Hindlimb muscle (tissue), 1 donor: ENCODE data around the gene GJD3. TPM values are rescaled to one million over a fixed set of nuclear protein-coding genes. Genes with fewer than 3 reads are reported as not detected.
"Not testable (repeated sequence)": the region's sequence is repeated elsewhere in the genome, so short reads cannot be mapped to it uniquely, and the experiment has no call there.

ENCODE experiments used
- DNase-seq: peaks from one replicate; pipeline ENCODE4 v3.0.0-alpha.2; 2013
- polyA plus RNA-seq: library from polyadenylated mRNA; unstranded; fragments of 120-200 nt; gene quantifications from one replicate; pipeline ENCODE4 v1.2.1, GENCODE V29; 2013; ENCODE audit not compliant: insufficient read length

GJD3 gene
- 0.43 TPM for polyA plus RNA-seq

GRCh38 chr17:40364121-40364861 is at the start of gene GJD3:
GJD3 (minus strand) TSS chr17:40364737; CDS start chr17:40363815, 922 bp downstream.
- DNase-seq = no peak

- not testable (repeated sequence) for DNase-seq
These were observed 49.8 kb upstream of the GJD3 start for GRCh38 chr17:40414312-40414711.

GRCh38 chr17:40412880-40413279 is 48.3 kb upstream of the GJD3 start:
- no peak for DNase-seq

- DNase-seq = no peak
These were observed 47.3 kb upstream of the GJD3 start for GRCh38 chr17:40411821-40412220.

GRCh38 chr17:40410082-40410481 is 45.5 kb upstream of the GJD3 start:
- no peak for DNase-seq

- DNase-seq = not testable (repeated sequence)
These were observed 45.0 kb upstream of the GJD3 start for GRCh38 chr17:40409540-40409939.

- DNase-seq = no peak
These were observed 42.9 kb upstream of the GJD3 start for GRCh38 chr17:40407460-40407859.

- DNase-seq = no peak
These were observed 39.5 kb upstream of the GJD3 start for GRCh38 chr17:40404003-40404402.

GRCh38 chr17:40402668-40403067 is 38.1 kb upstream of the GJD3 start:
- no peak for DNase-seq

GRCh38 chr17:40399185-40399584 is 34.6 kb upstream of the GJD3 start:
- DNase-seq = peak; percentile 44

- DNase-seq = not testable (repeated sequence)
These were observed 22.0 kb upstream of the GJD3 start for GRCh38 chr17:40386555-40386954.

GRCh38 chr17:40382251-40382650 is 17.7 kb upstream of the GJD3 start:
- no peak for DNase-seq

GRCh38 chr17:40378966-40379365 is 14.4 kb upstream of the GJD3 start:
- no peak for DNase-seq

- DNase-seq = no peak
These were observed 13.3 kb upstream of the GJD3 start for GRCh38 chr17:40377832-40378231.

- not testable (repeated sequence) for DNase-seq
These were observed 12.0 kb upstream of the GJD3 start for GRCh38 chr17:40376541-40376940.

GRCh38 chr17:40375786-40376185 is 11.2 kb upstream of the GJD3 start:
- DNase-seq = not testable (repeated sequence)

- DNase-seq = no peak
These were observed 10.4 kb upstream of the GJD3 start for GRCh38 chr17:40374821-40375498.

- DNase-seq = no peak
These were observed 9.5 kb upstream of the GJD3 start for GRCh38 chr17:40373999-40374398.

- no peak for DNase-seq
These were observed 8.8 kb upstream of the GJD3 start for GRCh38 chr17:40373324-40373723.

- DNase-seq = not testable (repeated sequence)
These were observed 8.1 kb upstream of the GJD3 start for GRCh38 chr17:40372644-40373043.

GRCh38 chr17:40372031-40372430 is 7.5 kb upstream of the GJD3 start:
- no peak for DNase-seq

- DNase-seq = no peak
These were observed 6.9 kb upstream of the GJD3 start for GRCh38 chr17:40371261-40371929.

GRCh38 chr17:40369923-40370322 is 5.4 kb upstream of the GJD3 start:
- no peak for DNase-seq

GRCh38 chr17:40367728-40368127 is 3.2 kb upstream of the GJD3 start:
- DNase-seq = not testable (repeated sequence)
